KMS-11 (cell line): ENCODE measurements around the gene TIGD6.

Source experiments
- H2AFZ ChIP-seq: fragments of 200-600 bp; sonication (generic); 2 replicates; pipeline ENCODE4 v1.6.1; 2016; ENCODE audit warnings: antibody characterized with exemption, mixed run types, low read depth
- H3K27ac ChIP-seq: fragments of 200-600 bp; sonication (generic); 2 replicates; pipeline ENCODE4 v1.6.1; 2016; ENCODE audit warnings: mild to moderate bottlenecking, mixed run types
- H3K27me3 ChIP-seq: fragments of 200-600 bp; sonication (generic); 2 replicates; pipeline ENCODE4 v1.6.1; 2017; ENCODE audit warnings: mild to moderate bottlenecking, low read depth, mixed run types, moderate library complexity; ENCODE audit not compliant: insufficient read depth
- H3K36me3 ChIP-seq: fragments of 200-600 bp; sonication (generic); 2 replicates; pipeline ENCODE4 v1.6.1; 2017; ENCODE audit warnings: mild to moderate bottlenecking, mixed run types; ENCODE audit not compliant: insufficient read depth
- H3K4me1 ChIP-seq: fragments of 200-600 bp; sonication (generic); 2 replicates; pipeline ENCODE4 v1.6.1; 2016; ENCODE audit warnings: mild to moderate bottlenecking, low read depth, mixed run types; ENCODE audit not compliant: poor library complexity, severe bottlenecking
- H3K4me2 ChIP-seq: fragments of 200-600 bp; sonication (generic); 2 replicates; pipeline ENCODE4 v1.7.0; 2016; ENCODE audit warnings: mild to moderate bottlenecking, mixed run types
- H3K4me3 ChIP-seq: fragments of 200-600 bp; sonication (generic); IDR thresholded peaks from 2 replicates; pipeline ENCODE4 v1.6.1; 2017; ENCODE audit warnings: low read depth, low read length, mixed read lengths; ENCODE audit not compliant: insufficient read depth
- H3K79me2 ChIP-seq: fragments of 200-600 bp; sonication (generic); 2 replicates; pipeline ENCODE4 v1.6.1; 2016; ENCODE audit warnings: low read depth, mixed run types; ENCODE audit not compliant: insufficient read depth
- H3K9ac ChIP-seq: fragments of 200-600 bp; sonication (generic); 2 replicates; pipeline ENCODE4 v1.6.1; 2016; ENCODE audit warnings: mild to moderate bottlenecking, mixed run types
- H4K20me1 ChIP-seq: fragments of 200-600 bp; sonication (generic); 2 replicates; pipeline ENCODE4 v1.6.1; 2016; ENCODE audit warnings: mild to moderate bottlenecking, mixed run types; ENCODE audit not compliant: insufficient read depth
- TF ChIP-seq, protein P1 (sequence below): fragments of 200-600 bp; sonication (generic); conservative IDR thresholded peaks from 2 replicates; pipeline ENCODE4 v1.6.1; 2017; ENCODE audit warnings: low read depth, mild to moderate bottlenecking, antibody characterized with exemption, low read length, moderate library complexity, mixed read lengths

Gene TIGD6

GRCh38 chr5:150044329-150044681, 43.9 kb upstream of the TIGD6 start:
- Histone ChIP-seq H3K79me2 (no peaks in the 10 kb centered on the region), H4K20me1 (no peaks in the 10 kb centered on the region), H2AFZ (no peak overlapping the region), H3K9ac (no peak overlapping the region), H3K27me3 (no peaks in the 10 kb centered on the region), H3K4me1 (no peaks in the 10 kb centered on the region), H3K27ac (no peak overlapping the region), H3K4me3 (no peak overlapping the region), H3K4me2 (no peak overlapping the region), H3K36me3 (no peaks in the 10 kb centered on the region)
- TF ChIP-seq, protein P1, sequence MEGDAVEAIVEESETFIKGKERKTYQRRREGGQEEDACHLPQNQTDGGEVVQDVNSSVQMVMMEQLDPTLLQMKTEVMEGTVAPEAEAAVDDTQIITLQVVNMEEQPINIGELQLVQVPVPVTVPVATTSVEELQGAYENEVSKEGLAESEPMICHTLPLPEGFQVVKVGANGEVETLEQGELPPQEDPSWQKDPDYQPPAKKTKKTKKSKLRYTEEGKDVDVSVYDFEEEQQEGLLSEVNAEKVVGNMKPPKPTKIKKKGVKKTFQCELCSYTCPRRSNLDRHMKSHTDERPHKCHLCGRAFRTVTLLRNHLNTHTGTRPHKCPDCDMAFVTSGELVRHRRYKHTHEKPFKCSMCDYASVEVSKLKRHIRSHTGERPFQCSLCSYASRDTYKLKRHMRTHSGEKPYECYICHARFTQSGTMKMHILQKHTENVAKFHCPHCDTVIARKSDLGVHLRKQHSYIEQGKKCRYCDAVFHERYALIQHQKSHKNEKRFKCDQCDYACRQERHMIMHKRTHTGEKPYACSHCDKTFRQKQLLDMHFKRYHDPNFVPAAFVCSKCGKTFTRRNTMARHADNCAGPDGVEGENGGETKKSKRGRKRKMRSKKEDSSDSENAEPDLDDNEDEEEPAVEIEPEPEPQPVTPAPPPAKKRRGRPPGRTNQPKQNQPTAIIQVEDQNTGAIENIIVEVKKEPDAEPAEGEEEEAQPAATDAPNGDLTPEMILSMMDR, result no peak

DNA sequence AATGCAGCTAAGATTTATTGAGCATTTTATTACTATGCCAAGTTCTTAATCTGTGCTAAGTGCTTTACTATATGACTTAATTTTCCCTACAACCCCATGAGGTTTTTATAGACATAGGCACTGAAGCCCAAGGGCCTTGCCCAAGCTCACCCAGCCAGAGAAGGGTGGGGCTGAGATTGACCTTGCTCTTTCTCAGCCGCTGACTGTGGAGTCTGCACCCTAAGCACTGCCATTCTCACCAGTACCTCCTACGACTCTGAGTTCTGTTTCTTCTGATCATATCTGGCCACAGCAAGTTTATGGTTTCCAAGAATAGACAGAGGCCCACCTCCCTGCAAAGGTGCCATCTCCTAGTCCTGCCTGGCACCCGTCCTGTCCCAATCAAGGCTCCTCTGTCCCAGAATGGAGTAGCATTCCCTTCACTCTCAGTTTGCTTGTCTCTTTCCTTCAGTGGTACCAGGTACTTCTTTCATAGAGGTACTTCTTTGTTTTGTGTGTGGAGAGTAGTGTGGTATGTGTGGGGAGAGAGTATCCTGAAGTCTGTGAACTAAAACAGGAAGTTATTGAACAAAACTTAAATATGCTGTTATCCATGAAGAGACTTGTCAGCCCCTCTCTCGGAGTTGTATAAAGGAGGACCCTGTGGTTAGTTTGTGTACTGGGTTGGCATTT, 43.3 kb upstream of the TIGD6 start:
- TF ChIP-seq, protein P1, result no peak
- H3K79me2 ChIP-seq, result no peaks in the 10 kb centered on the region
- H4K20me1 ChIP-seq, result no peaks in the 10 kb centered on the region
- no peaks in the 10 kb centered on the region for H3K36me3 ChIP-seq
- no peak overlapping the region for H2AFZ ChIP-seq
- no peaks in the 10 kb centered on the region for H3K27me3 ChIP-seq
- H3K4me3 ChIP-seq, result no peak overlapping the region
- H3K9ac ChIP-seq, result no peak overlapping the region
- no peaks in the 10 kb centered on the region for H3K4me1 ChIP-seq
- no peak overlapping the region for H3K4me2 ChIP-seq
- H3K27ac ChIP-seq, result no peak overlapping the region

DNA sequence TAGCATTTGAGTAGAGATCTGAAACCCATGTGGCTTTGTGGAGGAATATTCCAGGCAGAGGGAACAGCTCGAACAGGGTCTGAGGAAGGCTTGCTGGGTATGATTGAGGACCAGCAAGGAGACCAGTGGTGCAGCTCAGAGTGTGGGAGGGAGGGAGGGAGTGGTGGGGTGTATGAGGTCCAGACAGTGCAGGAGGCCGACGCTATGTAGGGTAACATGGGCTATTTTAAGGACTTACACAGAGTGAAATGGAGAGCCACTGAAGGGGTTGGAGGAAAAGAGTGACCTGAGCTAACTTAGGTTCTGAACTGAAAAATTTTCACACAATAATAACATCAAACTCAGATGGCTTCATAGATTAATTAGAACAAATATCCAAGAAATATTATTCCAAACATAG, 42.0 kb upstream of the TIGD6 start:
- no peaks in the 10 kb centered on the region for H4K20me1 ChIP-seq
- H3K36me3 ChIP-seq, result no peaks in the 10 kb centered on the region
- no peak overlapping the region for H3K27ac ChIP-seq
- H2AFZ ChIP-seq, result no peak overlapping the region
- TF ChIP-seq, protein P1, result no peak
- no peaks in the 10 kb centered on the region for H3K27me3 ChIP-seq
- no peak overlapping the region for H3K9ac ChIP-seq
- no peaks in the 10 kb centered on the region for H3K79me2 ChIP-seq
- H3K4me3 ChIP-seq, result no peak overlapping the region
- H3K4me2 ChIP-seq, result no peak overlapping the region
- no peaks in the 10 kb centered on the region for H3K4me1 ChIP-seq

- TF ChIP-seq, protein P1, result no peak
- peaks cover 8% of the 10 kb centered on the region for H3K4me1 ChIP-seq
- H4K20me1 ChIP-seq, result no peaks in the 10 kb centered on the region
- H3K9ac ChIP-seq, result no peak overlapping the region
- H3K4me3 ChIP-seq, result no peak overlapping the region
- no peak overlapping the region for H3K27ac ChIP-seq
- H2AFZ ChIP-seq, result no peak overlapping the region
- H3K79me2 ChIP-seq, result no peaks in the 10 kb centered on the region
- no peaks in the 10 kb centered on the region for H3K27me3 ChIP-seq
- H3K4me2 ChIP-seq, result no peak overlapping the region
- H3K36me3 ChIP-seq, result no peaks in the 10 kb centered on the region
Observed at GRCh38 chr5:150038547-150038946, 38.1 kb upstream of the TIGD6 start.
